Gastrocnemius medialis (tissue), 4 donors: Measurements from ENCODE around the gene FFAR2. TPM values are rescaled to one million over a fixed set of nuclear protein-coding genes. Genes with fewer than 3 reads are reported as not detected.

Source experiments
- ATAC-seq, 2 donors: fragments of 150-250 bp; one replicate each; pipeline ENCODE4 v1.9.1; 2016
- DNase-seq, 2 donors: peaks; one replicate each; pipeline ENCODE4 v3.0.0-alpha.2; 2019
- H3K27ac ChIP-seq, 4 donors: fragments of 200-600 bp; sonication (generic); 1 replicate in 1 of 4; 2 replicates in 3 of 4; pipeline ENCODE4 v1.5.1; 2016 to 2018; ENCODE audit warnings: mild to moderate bottlenecking in 2 of 4, moderate library complexity in 1 of 4
- H3K27me3 ChIP-seq, 3 donors: fragments of 200-600 bp; sonication (generic) in 2 of 3; 1 replicate in 1 of 3; 2 replicates in 2 of 3; pipeline versions ENCODE4 v1.5.1 to v1.6.0; 2016 to 2019; ENCODE audit warnings: mild to moderate bottlenecking in 1 of 3, moderate library complexity in 1 of 3
- H3K36me3 ChIP-seq, 2 donors: fragments of 200-600 bp; sonication (generic) in 1 of 2; one replicate each; pipeline ENCODE4 v1.5.1; 2017 to 2018
- H3K4me1 ChIP-seq, 2 donors: fragments of 200-600 bp; sonication (generic) in 1 of 2; one replicate each; pipeline ENCODE4 v1.5.1; 2016 to 2017; ENCODE audit warnings: mild to moderate bottlenecking in 2 of 2
- H3K4me3 ChIP-seq, 4 donors: fragments of 200-600 bp; sonication (generic) in 3 of 4; 1 replicate in 1 of 4; 2 replicates in 3 of 4; pipeline ENCODE4 v1.5.1; 2016 to 2019; ENCODE audit warnings: mild to moderate bottlenecking in 2 of 4
- H3K9me3 ChIP-seq, 3 donors: fragments of 200-600 bp; sonication (generic) in 2 of 3; 1 replicate in 1 of 3; 2 replicates in 2 of 3; pipeline ENCODE4 v1.5.1; 2016 to 2019
- POLR2A ChIP-seq, 2 donors: fragments of 450-650 bp; IDR thresholded peaks; one replicate each; pipeline ENCODE4 v1.6.1; 2017; ENCODE audit warnings: antibody characterized with exemption in 2 of 2, mild to moderate bottlenecking in 2 of 2, moderate library complexity in 2 of 2
- in situ Hi-C, 4 donors: fragments of 200-750 bp; cut with MboI; loops; one replicate each; pipeline versions ENCODE4 v1.15.0 to v1.8.0; 2017; ENCODE audit warnings: low sequenced_read_pairs in 4 of 4
- intact Hi-C: fragments of 100-400 bp; cut with DNase I; formaldehyde crosslinking; loops from one replicate; pipeline ENCODE4 v1.15.1; 2023; ENCODE audit warnings: low total_unique reads
- total RNA-seq, 4 donors: library from RNA; depleted of rRNA; stranded (reverse); fragments of >200 nt; gene quantifications; one replicate each; pipeline versions ENCODE4 v1.1.0 to v1.2.3, GENCODE V29; 2016
- TF ChIP-seq, protein P1 (sequence below), 5 experiments: fragments of 450-650 bp in 3 of 5; fragments of 200-600 bp in 2 of 5; sonication (generic) in 2 of 5; IDR thresholded peaks in 4 of 5; conservative IDR thresholded peaks in 1 of 5; 1 replicate in 4 of 5; 2 replicates in 1 of 5; pipeline ENCODE4 v1.5.1; 2016 to 2019; ENCODE audit warnings: antibody characterized with exemption in 5 of 5, mild to moderate bottlenecking in 3 of 5, moderate library complexity in 3 of 5

Gene FFAR2
- total RNA-seq, 4 donors from 2014 or later, result not detected

- TF ChIP-seq, protein P1, sequence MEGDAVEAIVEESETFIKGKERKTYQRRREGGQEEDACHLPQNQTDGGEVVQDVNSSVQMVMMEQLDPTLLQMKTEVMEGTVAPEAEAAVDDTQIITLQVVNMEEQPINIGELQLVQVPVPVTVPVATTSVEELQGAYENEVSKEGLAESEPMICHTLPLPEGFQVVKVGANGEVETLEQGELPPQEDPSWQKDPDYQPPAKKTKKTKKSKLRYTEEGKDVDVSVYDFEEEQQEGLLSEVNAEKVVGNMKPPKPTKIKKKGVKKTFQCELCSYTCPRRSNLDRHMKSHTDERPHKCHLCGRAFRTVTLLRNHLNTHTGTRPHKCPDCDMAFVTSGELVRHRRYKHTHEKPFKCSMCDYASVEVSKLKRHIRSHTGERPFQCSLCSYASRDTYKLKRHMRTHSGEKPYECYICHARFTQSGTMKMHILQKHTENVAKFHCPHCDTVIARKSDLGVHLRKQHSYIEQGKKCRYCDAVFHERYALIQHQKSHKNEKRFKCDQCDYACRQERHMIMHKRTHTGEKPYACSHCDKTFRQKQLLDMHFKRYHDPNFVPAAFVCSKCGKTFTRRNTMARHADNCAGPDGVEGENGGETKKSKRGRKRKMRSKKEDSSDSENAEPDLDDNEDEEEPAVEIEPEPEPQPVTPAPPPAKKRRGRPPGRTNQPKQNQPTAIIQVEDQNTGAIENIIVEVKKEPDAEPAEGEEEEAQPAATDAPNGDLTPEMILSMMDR (IDR thresholded peaks at IDR 0.05 in 4 of 5, conservative IDR thresholded peaks at IDR 0.05 in 1 of 5), result no peak
- no peak for TF ChIP-seq POLR2A (IDR thresholded peaks at IDR 0.05)
- H3K27ac ChIP-seq, result no peak overlapping the region
- no peak for DNase-seq
- no peak for ATAC-seq
- intact Hi-C loops (no loop called here), in situ Hi-C loops (no loop called here)
- peaks cover 3 to 18% of the 10 kb centered on the region in 2 donors for H3K4me1 ChIP-seq
- no peaks in the 10 kb centered on the region for H3K9me3 ChIP-seq
- H3K36me3 ChIP-seq, result no peaks in the 10 kb centered on the region
- no peak overlapping the region for H3K4me3 ChIP-seq
- H3K27me3 ChIP-seq, result peaks cover 3 to 7% (median 4%) of the 10 kb centered on the region in 3 donors
Observed at GRCh38 chr19:35438096-35438495, 10.0 kb upstream of the FFAR2 start.

DNA sequence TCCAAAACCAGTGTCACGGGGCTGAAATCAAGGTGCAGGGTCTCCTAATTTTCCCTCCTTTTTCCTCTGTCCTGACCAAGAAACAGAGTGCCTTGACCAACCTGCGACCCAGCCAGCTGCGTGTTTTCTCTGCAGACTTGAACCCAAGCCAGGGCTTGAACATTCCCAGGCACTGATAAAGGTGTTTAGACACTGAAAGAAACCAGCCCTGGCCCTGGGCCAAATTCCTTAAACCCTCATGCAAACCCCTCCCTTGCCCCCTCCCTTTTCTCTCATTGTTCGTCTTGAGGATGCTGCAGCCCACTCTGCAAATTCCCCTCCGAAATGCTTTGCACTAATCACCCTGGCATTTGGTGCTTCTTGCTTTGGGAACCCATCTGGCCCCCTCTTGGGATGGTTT, 9.5 kb upstream of the FFAR2 start:
- Histone ChIP-seq H3K27ac (no peak overlapping the region), H3K9me3 (no peaks in the 10 kb centered on the region), H3K4me3 (no peak overlapping the region), H3K4me1 (peaks cover 3 to 18% of the 10 kb centered on the region in 2 donors), H3K36me3 (no peaks in the 10 kb centered on the region), H3K27me3 (peaks cover 2 to 7% (median 3%) of the 10 kb centered on the region in 3 donors)
- TF ChIP-seq, protein P1 (IDR thresholded peaks at IDR 0.05 in 4 of 5, conservative IDR thresholded peaks at IDR 0.05 in 1 of 5), result no peak
- no peak for TF ChIP-seq POLR2A (IDR thresholded peaks at IDR 0.05)
- DNase-seq (no peak), ATAC-seq (no peak)
- in situ Hi-C loops, result no loop called here
- intact Hi-C loops, result no loop called here

DNA sequence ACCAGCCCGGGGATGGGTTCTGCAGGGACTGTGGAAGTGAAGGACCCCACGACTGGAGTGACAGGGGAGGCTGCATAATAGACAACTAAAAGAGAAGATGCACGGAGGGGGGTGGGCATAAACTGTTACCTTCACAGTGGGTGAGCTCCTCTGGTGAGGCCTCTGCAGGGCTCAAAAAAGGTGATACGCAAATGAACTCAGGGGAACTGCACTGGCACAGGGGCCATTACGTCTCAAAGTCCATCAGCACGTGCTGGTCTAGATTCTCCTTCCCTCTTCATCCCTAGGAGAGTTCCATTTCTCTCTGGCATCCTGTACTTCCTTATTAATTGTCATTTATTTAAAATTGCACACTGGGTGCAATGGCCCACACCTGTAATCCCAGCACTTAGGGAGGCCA, 8.1 kb upstream of the FFAR2 start:
- Histone ChIP-seq H3K9me3 (no peaks in the 10 kb centered on the region), H3K27me3 (peaks cover 0 to 7% (median 3%) of the 10 kb centered on the region in 3 donors), H3K36me3 (no peaks in the 10 kb centered on the region), H3K27ac (no peak overlapping the region), H3K4me3 (no peak overlapping the region), H3K4me1 (peaks cover 3 to 13% of the 10 kb centered on the region in 2 donors)
- DNase-seq (no peak), ATAC-seq (no peak)
- in situ Hi-C loops (no loop called here), intact Hi-C loops (no loop called here)
- TF ChIP-seq POLR2A (IDR thresholded peaks at IDR 0.05), result no peak

- ATAC-seq, result no peak
- no peak overlapping the region for H3K4me3 ChIP-seq
- no peaks in the 10 kb centered on the region for H3K36me3 ChIP-seq
Observed at GRCh38 chr19:35442091-35442490, 6.0 kb upstream of the FFAR2 start.

GRCh38 chr19:35444735-35445134, 3.3 kb upstream of the FFAR2 start:
- H3K27ac ChIP-seq, result no peak overlapping the region
- no peak overlapping the region for H3K4me3 ChIP-seq
- H3K27me3 ChIP-seq, result no peaks in the 10 kb centered on the region
- H3K9me3 ChIP-seq, result no peaks in the 10 kb centered on the region
- H3K4me1 ChIP-seq, result no peaks in the 10 kb centered on the region
- in situ Hi-C loops (no loop called here), intact Hi-C loops (no loop called here)
- H3K36me3 ChIP-seq, result no peaks in the 10 kb centered on the region
- DNase-seq (no peak), ATAC-seq (no peak)
- TF ChIP-seq, protein P1 (IDR thresholded peaks at IDR 0.05 in 4 of 5, conservative IDR thresholded peaks at IDR 0.05 in 1 of 5), result no peak
- no peak for TF ChIP-seq POLR2A (IDR thresholded peaks at IDR 0.05)

More at GRCh38 chr19:35442091-35442490, 6.0 kb upstream of the FFAR2 start:
- TF ChIP-seq, protein P1 (IDR thresholded peaks at IDR 0.05 in 4 of 5, conservative IDR thresholded peaks at IDR 0.05 in 1 of 5), result no peak
- no peak for TF ChIP-seq POLR2A (IDR thresholded peaks at IDR 0.05)
- H3K9me3 ChIP-seq, result no peaks in the 10 kb centered on the region
- in situ Hi-C loops (no loop called here), intact Hi-C loops (no loop called here)
- DNase-seq, result peak in 1 of 2 donors; percentile 29
- peaks cover 0 to 2% of the 10 kb centered on the region in 2 donors for H3K4me1 ChIP-seq
- H3K27ac ChIP-seq, result no peak overlapping the region
- peaks cover 0 to 7% (median under 1%) of the 10 kb centered on the region in 3 donors for H3K27me3 ChIP-seq
